ENCODE results near the gene RIPK3.

DNA sequence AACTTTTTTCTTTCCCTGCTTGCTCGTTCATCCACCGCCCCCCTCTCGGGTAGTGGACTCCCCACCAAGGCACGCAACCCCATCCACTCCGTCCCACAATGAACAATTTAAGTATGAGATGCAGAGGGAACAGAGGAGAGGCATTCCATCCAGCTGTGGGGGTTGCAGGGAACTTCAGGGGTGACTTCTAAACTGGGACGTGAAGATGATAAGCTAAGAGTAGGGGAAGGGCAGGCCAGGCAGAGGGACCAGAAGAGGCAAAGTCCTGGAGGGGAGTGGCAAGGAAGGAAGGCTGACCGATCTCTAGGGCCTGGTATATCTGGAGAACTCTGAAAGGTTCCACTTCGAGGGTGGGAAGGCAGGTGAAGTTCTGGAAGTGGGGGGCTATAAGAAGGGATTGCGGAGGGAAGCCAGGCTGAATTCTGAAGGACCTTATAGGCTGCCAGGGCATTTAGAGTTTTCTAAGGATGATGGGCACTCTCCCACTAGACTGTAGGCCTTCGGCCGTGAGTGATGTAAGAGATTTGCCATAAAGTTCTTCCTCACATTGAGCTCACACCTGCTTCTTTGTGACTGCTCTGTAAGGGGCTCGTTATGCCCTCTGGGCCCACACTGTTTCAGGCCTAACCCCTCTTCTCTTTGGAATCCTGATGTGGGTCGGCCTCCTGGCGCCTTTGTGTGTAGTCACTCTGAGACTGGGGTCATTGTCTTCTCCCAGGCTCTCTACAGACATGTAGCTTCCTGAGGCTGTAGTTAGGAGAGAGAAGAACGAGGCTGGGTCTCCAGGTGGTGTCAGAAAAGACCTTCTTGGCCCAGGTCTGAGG lies 40.3 kb upstream of the RIPK3 start:
- TF ChIP-seq, protein P1, sequence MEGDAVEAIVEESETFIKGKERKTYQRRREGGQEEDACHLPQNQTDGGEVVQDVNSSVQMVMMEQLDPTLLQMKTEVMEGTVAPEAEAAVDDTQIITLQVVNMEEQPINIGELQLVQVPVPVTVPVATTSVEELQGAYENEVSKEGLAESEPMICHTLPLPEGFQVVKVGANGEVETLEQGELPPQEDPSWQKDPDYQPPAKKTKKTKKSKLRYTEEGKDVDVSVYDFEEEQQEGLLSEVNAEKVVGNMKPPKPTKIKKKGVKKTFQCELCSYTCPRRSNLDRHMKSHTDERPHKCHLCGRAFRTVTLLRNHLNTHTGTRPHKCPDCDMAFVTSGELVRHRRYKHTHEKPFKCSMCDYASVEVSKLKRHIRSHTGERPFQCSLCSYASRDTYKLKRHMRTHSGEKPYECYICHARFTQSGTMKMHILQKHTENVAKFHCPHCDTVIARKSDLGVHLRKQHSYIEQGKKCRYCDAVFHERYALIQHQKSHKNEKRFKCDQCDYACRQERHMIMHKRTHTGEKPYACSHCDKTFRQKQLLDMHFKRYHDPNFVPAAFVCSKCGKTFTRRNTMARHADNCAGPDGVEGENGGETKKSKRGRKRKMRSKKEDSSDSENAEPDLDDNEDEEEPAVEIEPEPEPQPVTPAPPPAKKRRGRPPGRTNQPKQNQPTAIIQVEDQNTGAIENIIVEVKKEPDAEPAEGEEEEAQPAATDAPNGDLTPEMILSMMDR (IDR thresholded peaks at IDR 0.05) = no peak
- no peak for TF ChIP-seq SMC3 (IDR thresholded peaks at IDR 0.05; ENCODE audit: low read depth, low read length)

Data from SK-N-SH (cell line).